MM.1S (cell line): Measurements from ENCODE around the gene ZNF516.
A peak's percentile ranks its signal among the peaks of the same experiment; 100 is the strongest.

ENCODE experiments used
- DNase-seq: peaks from one replicate; pipeline ENCODE4 v3.0.0-alpha.2; 2015
- H2AFZ ChIP-seq: fragments of 300-600 bp; sonication (generic); 2 replicates; pipeline ENCODE4 v1.6.0; 2016; ENCODE audit warnings: antibody characterized with exemption, low read length
- H3F3A ChIP-seq: fragments of 300-600 bp; sonication (generic); 2 replicates; pipeline ENCODE4 v1.6.1; 2016; ENCODE audit warnings: mild to moderate bottlenecking, antibody characterized with exemption, low read length, moderate library complexity, mixed read lengths; ENCODE audit not compliant: insufficient read depth
- H3K27ac ChIP-seq: fragments of 300-600 bp; sonication (generic); 2 replicates; pipeline ENCODE4 v1.5.1; 2016; ENCODE audit warnings: mild to moderate bottlenecking, low read length
- H3K27me3 ChIP-seq: fragments of 300-600 bp; sonication (generic); replicated peaks from 2 replicates; pipeline ENCODE4 v1.6.0; 2016; ENCODE audit warnings: low read length; ENCODE audit not compliant: insufficient read depth
- H3K36me3 ChIP-seq: fragments of 300-600 bp; sonication (generic); replicated peaks from 2 replicates; pipeline ENCODE4 v1.6.1; 2016; ENCODE audit warnings: mild to moderate bottlenecking, low read length, mixed read lengths; ENCODE audit not compliant: insufficient read depth
- H3K4me1 ChIP-seq: fragments of 300-600 bp; sonication (generic); 2 replicates; pipeline ENCODE4 v1.6.1; 2016; ENCODE audit warnings: low read length, mixed read lengths
- H3K4me2 ChIP-seq: fragments of 300-600 bp; sonication (generic); 2 replicates; pipeline ENCODE4 v1.6.0; 2016; ENCODE audit warnings: low read depth, low read length
- H3K4me3 ChIP-seq: fragments of 300-600 bp; sonication (generic); 2 replicates; pipeline ENCODE4 v1.5.1; 2016; ENCODE audit warnings: low read length, mixed read lengths
- H3K79me2 ChIP-seq: fragments of 300-600 bp; sonication (generic); 2 replicates; pipeline ENCODE4 v1.6.1; 2016; ENCODE audit warnings: mixed run types, low read length, mixed read lengths
- H3K9ac ChIP-seq: fragments of 300-600 bp; sonication (generic); 2 replicates; pipeline ENCODE4 v1.6.1; 2016; ENCODE audit warnings: low read length, mixed read lengths
- H3K9me2 ChIP-seq: fragments of 300-600 bp; sonication (generic); replicated peaks from 2 replicates; pipeline ENCODE4 v1.6.1; 2016; ENCODE audit warnings: mild to moderate bottlenecking, low read length, mixed read lengths; ENCODE audit not compliant: insufficient read depth
- H3K9me3 ChIP-seq: fragments of 300-600 bp; sonication (generic); replicated peaks from 2 replicates; pipeline ENCODE4 v1.6.1; 2016; ENCODE audit warnings: mild to moderate bottlenecking, low read length, mixed read lengths; ENCODE audit not compliant: insufficient read depth
- H4K20me1 ChIP-seq: fragments of 300-600 bp; sonication (generic); 2 replicates; pipeline ENCODE4 v1.6.1; 2016; ENCODE audit warnings: mild to moderate bottlenecking, low read length, moderate library complexity, mixed read lengths; ENCODE audit not compliant: insufficient read depth
- EZH2 ChIP-seq: fragments of 300-600 bp; sonication (generic); optimal IDR thresholded peaks from 2 replicates; pipeline ENCODE3; 2017; ENCODE audit warnings: low read depth, mild to moderate bottlenecking, antibody characterized with exemption, low read length, mixed read lengths
- EZH2phosphoT487 ChIP-seq: fragments of 300-600 bp; sonication (generic); IDR thresholded peaks from 2 replicates; pipeline ENCODE4 v1.6.1; 2018; ENCODE audit warnings: antibody characterized with exemption, low read length
- TF ChIP-seq, protein P1 (sequence below): fragments of 300-600 bp; sonication (generic); IDR thresholded peaks from 2 replicates; pipeline ENCODE4 v1.5.1; 2016; ENCODE audit warnings: antibody characterized with exemption, low read length, mixed read lengths

Gene ZNF516

DNA sequence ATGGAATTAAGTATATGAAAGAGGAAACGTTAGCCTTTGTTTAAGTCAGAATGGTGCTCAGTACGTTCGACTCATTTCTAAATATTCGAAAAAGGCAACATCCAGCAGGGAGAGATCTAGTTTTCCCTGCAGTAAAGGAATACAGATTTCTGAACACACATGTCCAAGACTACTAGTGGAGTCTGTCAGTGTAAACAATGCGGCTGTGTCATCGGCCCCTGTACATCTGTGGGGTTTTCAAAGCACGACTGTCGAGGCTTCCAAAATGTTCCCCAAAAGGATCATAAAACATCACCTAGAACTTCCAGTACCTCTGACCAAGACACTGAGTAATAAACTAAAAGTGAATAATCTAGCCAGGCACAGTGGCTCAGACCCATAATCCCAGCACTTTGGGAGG, 112.8 kb downstream of the ZNF516 start:
- Histone ChIP-seq H2AFZ (no peak overlapping the region), H3K4me1 (no peaks in the 10 kb centered on the region), H3K36me3 (no peaks in the 10 kb centered on the region), H3K27ac (no peak overlapping the region), H3K4me3 (no peak overlapping the region), H3K79me2 (no peaks in the 10 kb centered on the region), H3K9me3 (no peaks in the 10 kb centered on the region), H3F3A (no peaks in the 10 kb centered on the region), H3K4me2 (no peak overlapping the region), H3K9ac (no peak overlapping the region), H4K20me1 (no peaks in the 10 kb centered on the region), H3K9me2 (no peaks in the 10 kb centered on the region), H3K27me3 (no peaks in the 10 kb centered on the region)
- no peak for DNase-seq
- TF ChIP-seq, protein P1, sequence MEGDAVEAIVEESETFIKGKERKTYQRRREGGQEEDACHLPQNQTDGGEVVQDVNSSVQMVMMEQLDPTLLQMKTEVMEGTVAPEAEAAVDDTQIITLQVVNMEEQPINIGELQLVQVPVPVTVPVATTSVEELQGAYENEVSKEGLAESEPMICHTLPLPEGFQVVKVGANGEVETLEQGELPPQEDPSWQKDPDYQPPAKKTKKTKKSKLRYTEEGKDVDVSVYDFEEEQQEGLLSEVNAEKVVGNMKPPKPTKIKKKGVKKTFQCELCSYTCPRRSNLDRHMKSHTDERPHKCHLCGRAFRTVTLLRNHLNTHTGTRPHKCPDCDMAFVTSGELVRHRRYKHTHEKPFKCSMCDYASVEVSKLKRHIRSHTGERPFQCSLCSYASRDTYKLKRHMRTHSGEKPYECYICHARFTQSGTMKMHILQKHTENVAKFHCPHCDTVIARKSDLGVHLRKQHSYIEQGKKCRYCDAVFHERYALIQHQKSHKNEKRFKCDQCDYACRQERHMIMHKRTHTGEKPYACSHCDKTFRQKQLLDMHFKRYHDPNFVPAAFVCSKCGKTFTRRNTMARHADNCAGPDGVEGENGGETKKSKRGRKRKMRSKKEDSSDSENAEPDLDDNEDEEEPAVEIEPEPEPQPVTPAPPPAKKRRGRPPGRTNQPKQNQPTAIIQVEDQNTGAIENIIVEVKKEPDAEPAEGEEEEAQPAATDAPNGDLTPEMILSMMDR = no peak
- TF ChIP-seq EZH2phosphoT487 = no peak
- no peak for TF ChIP-seq EZH2

DNA sequence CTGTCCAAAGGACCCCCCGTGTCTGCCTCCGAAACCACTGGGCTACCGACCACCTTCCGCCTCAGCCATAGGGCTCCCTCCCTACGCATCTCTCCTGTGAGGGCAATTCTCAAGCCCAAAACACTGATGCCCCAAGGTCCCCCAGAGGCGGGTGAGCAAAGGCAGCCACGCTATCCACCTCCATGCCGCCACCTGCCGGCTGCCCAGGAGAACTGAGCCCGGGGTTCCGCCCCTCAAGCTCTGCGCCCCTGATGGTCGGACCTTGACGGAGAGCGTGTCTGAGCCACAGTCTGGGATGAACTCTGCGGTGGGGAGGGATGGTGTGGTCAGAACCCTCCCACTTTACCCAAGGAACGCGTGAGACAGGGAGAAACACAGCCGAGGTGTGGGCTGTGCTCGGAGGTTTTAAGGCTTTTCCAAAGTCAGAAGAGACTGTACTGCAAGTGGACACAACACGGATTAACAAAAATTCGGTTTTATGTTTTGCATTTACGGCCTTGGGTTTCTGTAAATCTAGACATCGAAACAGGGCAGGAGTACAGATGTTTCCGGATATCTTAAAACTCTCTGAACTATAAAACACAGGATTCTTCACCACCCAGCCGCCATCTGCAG, 114.1 kb downstream of the ZNF516 start:
- H3K9me3 ChIP-seq = no peaks in the 10 kb centered on the region
- H3K4me3 ChIP-seq = no peak overlapping the region
- peaks cover 11% of the 10 kb centered on the region for H3K4me1 ChIP-seq
- no peaks in the 10 kb centered on the region for H3K79me2 ChIP-seq
- TF ChIP-seq, protein P1 = peak; percentile 65
- TF ChIP-seq EZH2 (no peak), EZH2phosphoT487 (no peak)
- H3F3A ChIP-seq = peaks cover 4% of the 10 kb centered on the region
- H3K36me3 ChIP-seq = no peaks in the 10 kb centered on the region
- no peaks in the 10 kb centered on the region for H3K27me3 ChIP-seq
- no peak overlapping the region for H3K9ac ChIP-seq
- H3K9me2 ChIP-seq = no peaks in the 10 kb centered on the region
- H3K4me2 ChIP-seq = no peak overlapping the region; the same call in 1 of the 2 replicates
- no peak overlapping the region for H2AFZ ChIP-seq
- H4K20me1 ChIP-seq = no peaks in the 10 kb centered on the region
- DNase-seq = peak; percentile 36
- H3K27ac ChIP-seq = peak overlapping the region; percentile 19; the same call in 1 of the 2 replicates

DNA sequence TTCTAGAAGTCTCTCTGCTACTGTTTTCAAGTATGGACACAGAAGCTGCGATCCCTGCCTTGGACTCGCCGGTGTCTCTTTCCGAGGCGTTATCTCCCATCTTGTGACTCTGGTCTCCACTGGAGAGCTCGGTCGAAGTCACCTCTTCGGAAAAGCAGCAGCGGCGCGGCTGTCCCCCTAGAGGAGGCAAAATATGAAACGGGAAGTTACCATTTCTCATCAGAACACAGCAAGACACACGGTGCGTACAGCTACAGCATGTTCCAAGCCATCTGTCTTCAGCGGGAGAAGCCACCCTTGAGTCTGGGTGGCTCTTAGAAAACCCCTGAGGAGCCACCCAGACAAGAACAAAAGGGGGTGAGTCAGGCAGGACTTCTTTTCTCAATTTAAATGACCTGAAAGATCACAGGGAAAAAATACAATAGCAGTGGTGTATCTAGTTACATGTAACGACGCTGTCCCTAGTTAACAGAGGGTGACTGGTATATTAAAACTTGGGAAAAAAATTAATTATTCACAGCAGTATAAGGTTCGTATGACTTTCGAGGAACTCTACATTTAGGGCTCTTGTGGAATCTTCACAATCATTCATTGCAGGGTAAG, 114.8 kb downstream of the ZNF516 start:
- H3K4me1 ChIP-seq = peaks cover 17% of the 10 kb centered on the region
- H3K9me3 ChIP-seq = no peaks in the 10 kb centered on the region
- H3K27ac ChIP-seq = no peak overlapping the region
- H3K79me2 ChIP-seq = no peaks in the 10 kb centered on the region
- no peak overlapping the region; the same call in 1 of the 2 replicates for H3K4me2 ChIP-seq
- H4K20me1 ChIP-seq = no peaks in the 10 kb centered on the region
- H2AFZ ChIP-seq = no peak overlapping the region
- no peak overlapping the region for H3K9ac ChIP-seq
- no peak overlapping the region for H3K4me3 ChIP-seq
- no peak for TF ChIP-seq EZH2phosphoT487
- TF ChIP-seq, protein P1 = no peak
- no peak for TF ChIP-seq EZH2
- H3K27me3 ChIP-seq = no peaks in the 10 kb centered on the region
- no peaks in the 10 kb centered on the region for H3K9me2 ChIP-seq
- peaks cover 5% of the 10 kb centered on the region for H3F3A ChIP-seq
- H3K36me3 ChIP-seq = no peaks in the 10 kb centered on the region
- no peak for DNase-seq
